Measurements from ENCODE around the gene ACTN1. TPM values are rescaled to one million over a fixed set of nuclear protein-coding genes. Genes with fewer than 3 reads are reported as not detected.

Gene ACTN1
- total and polyA plus RNA-seq, 8 donors = 24.4 to 133 (median 49.0) TPM

- 93 to 95% methylated on average over 21 of the region's 21 CpGs for WGBS, 2 donors
- intact Hi-C loops (cut with DNase I) = no loop called here
- FAIRE-seq (no peak), ATAC-seq (no peak), DNase-seq (peak in 1 of 6 donors; percentile 44)
- TF ChIP-seq, protein P1, sequence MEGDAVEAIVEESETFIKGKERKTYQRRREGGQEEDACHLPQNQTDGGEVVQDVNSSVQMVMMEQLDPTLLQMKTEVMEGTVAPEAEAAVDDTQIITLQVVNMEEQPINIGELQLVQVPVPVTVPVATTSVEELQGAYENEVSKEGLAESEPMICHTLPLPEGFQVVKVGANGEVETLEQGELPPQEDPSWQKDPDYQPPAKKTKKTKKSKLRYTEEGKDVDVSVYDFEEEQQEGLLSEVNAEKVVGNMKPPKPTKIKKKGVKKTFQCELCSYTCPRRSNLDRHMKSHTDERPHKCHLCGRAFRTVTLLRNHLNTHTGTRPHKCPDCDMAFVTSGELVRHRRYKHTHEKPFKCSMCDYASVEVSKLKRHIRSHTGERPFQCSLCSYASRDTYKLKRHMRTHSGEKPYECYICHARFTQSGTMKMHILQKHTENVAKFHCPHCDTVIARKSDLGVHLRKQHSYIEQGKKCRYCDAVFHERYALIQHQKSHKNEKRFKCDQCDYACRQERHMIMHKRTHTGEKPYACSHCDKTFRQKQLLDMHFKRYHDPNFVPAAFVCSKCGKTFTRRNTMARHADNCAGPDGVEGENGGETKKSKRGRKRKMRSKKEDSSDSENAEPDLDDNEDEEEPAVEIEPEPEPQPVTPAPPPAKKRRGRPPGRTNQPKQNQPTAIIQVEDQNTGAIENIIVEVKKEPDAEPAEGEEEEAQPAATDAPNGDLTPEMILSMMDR (IDR thresholded peaks at IDR 0.05) = no peak
- Histone ChIP-seq H3K27ac (no peak overlapping the region), H3K4me1 (no peaks in the 10 kb centered on the region), H3K27me3 (no peaks in the 10 kb centered on the region), H3K4me3 (no peak overlapping the region), H3K36me3 (peaks cover 0 to 61% (median 20%) of the 10 kb centered on the region in 3 donors), H3K9me3 (no peaks in the 10 kb centered on the region)
These were observed 87.0 kb downstream of the ACTN1 start for GRCh38 chr14:68891851-68892660.

DNA sequence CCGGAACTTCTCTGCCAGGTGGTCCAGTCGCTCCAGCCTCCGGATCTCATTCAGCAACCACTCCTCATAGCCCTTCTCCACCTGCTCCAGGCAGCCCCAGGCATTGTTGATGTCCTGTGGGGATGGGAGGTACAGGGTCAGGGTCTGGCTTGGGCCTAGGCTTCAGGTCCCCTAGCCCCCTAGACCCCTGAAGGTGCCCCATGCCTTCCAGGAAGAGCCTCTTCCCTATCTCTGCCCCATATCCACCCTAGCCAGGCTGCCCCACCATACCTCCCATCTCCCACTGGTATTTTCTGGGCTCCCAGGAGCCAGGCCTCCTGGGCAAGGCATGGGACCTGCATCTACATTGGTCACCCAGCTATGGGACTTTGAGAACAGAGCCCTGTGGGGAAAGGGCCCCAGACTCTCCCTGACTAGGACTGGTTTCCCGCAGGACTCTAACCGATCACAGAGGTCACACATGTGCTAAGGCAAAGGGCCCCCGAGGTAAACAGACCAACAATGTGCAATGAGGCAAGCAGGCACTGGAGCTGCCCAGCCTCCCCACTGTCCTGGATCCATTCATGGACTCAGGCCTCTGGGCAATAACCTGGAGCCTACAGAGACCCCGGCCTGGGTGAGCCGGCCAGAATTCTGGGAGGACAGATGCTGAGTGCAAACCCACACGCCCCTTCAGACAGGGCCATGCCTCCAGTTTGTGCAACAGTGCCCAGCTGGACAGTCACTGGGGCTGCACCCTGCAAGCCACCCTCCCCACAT, 88.8 kb downstream of the ACTN1 start:
- intact Hi-C loops (cut with DNase I) = no loop called here
- ATAC-seq = no peak
- TF ChIP-seq, protein P1 (IDR thresholded peaks at IDR 0.05) = no peak
- no peak for FAIRE-seq
- Histone ChIP-seq H3K4me1 (no peaks in the 10 kb centered on the region), H3K27me3 (no peaks in the 10 kb centered on the region), H3K27ac (no peak overlapping the region), H3K36me3 (peaks cover 0 to 64% (median 20%) of the 10 kb centered on the region in 3 donors), H3K9me3 (no peaks in the 10 kb centered on the region), H3K4me3 (no peak overlapping the region)
- DNase-seq = peak in 1 of 6 donors; percentile 39
- WGBS, 2 donors = 92 to 94% methylated on average over 9 of the region's 9 CpGs

GRCh38 chr14:68888883-68889282, 90.2 kb downstream of the ACTN1 start:
- 97 to 98% methylated on average over 8 of the region's 8 CpGs for WGBS, 2 donors
- Histone ChIP-seq H3K9me3 (no peaks in the 10 kb centered on the region), H3K4me3 (no peak overlapping the region), H3K36me3 (peaks cover 0 to 66% (median 20%) of the 10 kb centered on the region in 3 donors), H3K27ac (no peak overlapping the region), H3K4me1 (no peaks in the 10 kb centered on the region), H3K27me3 (no peaks in the 10 kb centered on the region)
- intact Hi-C loops (cut with DNase I) = no loop called here
- FAIRE-seq = no peak
- ATAC-seq = no peak
- TF ChIP-seq, protein P1 (IDR thresholded peaks at IDR 0.05) = no peak
- peak in 1 of 6 donors; percentile 23 for DNase-seq

DNA sequence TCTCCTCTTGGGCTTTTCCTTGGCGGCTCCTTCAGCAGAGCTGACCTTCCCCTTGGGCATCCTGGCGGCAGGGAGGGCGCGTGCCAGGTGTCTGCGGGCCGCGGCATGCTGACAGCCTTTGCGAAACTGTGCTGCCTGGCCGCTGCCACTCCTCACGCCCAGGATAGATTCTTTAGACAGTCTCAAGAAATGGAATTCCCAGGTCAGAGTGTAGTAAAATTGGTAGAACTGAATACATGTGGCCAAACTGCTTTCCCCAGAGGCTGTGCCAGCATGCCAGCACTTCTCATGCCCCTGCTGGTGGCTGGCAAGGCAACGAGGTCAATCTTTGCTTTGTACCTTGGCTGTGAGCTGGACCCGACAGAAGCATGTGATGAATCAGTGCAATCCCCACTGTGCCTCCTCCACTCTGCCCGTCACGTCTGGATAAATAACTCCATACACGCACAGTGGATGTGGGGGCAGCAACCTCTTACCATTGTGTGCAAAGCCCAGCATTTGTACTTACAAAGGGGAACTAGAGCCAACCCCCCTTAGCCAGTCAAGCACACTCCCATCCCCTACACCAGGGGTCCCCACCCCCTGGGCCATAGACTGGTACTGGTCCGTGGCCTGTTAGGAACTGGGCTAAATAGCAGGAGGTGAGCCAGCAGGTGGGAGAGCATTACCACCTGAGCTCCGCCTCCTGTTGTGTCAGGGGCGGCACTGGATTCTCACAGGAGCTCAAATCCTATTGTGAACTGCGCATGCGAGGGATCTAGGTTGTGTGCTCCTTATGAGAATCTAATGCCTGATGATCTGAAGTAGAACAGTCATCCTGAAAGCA, 90.9 kb downstream of the ACTN1 start:
- FAIRE-seq = no peak
- H3K4me3 ChIP-seq = no peak overlapping the region
- H3K36me3 ChIP-seq = peaks cover 0 to 65% (median 19%) of the 10 kb centered on the region in 3 donors
- 93 to 94% methylated on average over 20 of the region's 20 CpGs for WGBS, 2 donors
- no peaks in the 10 kb centered on the region for H3K9me3 ChIP-seq
- no peak overlapping the region for H3K27ac ChIP-seq
- intact Hi-C loops (cut with DNase I) = no loop called here
- no peaks in the 10 kb centered on the region for H3K4me1 ChIP-seq
- TF ChIP-seq, protein P1 (IDR thresholded peaks at IDR 0.05) = no peak
- H3K27me3 ChIP-seq = no peaks in the 10 kb centered on the region
- peak in 1 of 6 donors; percentile 40 for DNase-seq
- no peak for ATAC-seq

Data from pancreas (tissue), 10 donors.